Superior temporal gyrus (tissue), 1 donor: ENCODE results near the gene SSTR5.
"Not testable (repeated sequence)": the region's sequence is repeated elsewhere in the genome, so short reads cannot be mapped to it uniquely, and the experiment has no call there.

Experiments used
- DNase-seq: peaks from one replicate; pipeline ENCODE4 v3.0.0-alpha.2; 2016; ENCODE audit errors: extremely low spot score

Gene SSTR5

GRCh38 chr16:1072526-1073261 is at the start of gene SSTR5:
TSS of gene SSTR5 (plus strand) at chr16:1072747. CDS start at chr16:1078869, 6,122 bp downstream.
- no peak for DNase-seq

- DNase-seq = no peak
Observed at GRCh38 chr16:1024138-1024537, 48.4 kb upstream of the SSTR5 start.

GRCh38 chr16:1025183-1025809 is 47.3 kb upstream of the SSTR5 start:
- not testable (repeated sequence) for DNase-seq

GRCh38 chr16:1026057-1026783 is 46.3 kb upstream of the SSTR5 start:
- DNase-seq = peak; percentile 82

GRCh38 chr16:1026784-1027500 is 45.6 kb upstream of the SSTR5 start:
- DNase-seq = no peak

GRCh38 chr16:1027501-1027815 is 45.1 kb upstream of the SSTR5 start:
- peak; percentile 73 for DNase-seq

GRCh38 chr16:1028056-1028455 is 44.5 kb upstream of the SSTR5 start:
- DNase-seq = no peak

GRCh38 chr16:1028524-1029258 is 43.9 kb upstream of the SSTR5 start:
- DNase-seq = no peak

- DNase-seq = no peak
Observed at GRCh38 chr16:1029259-1029545, 43.3 kb upstream of the SSTR5 start.

GRCh38 chr16:1030473-1030901 is 42.1 kb upstream of the SSTR5 start:
- no peak for DNase-seq

- DNase-seq = no peak
Observed at GRCh38 chr16:1031666-1032065, 40.9 kb upstream of the SSTR5 start.

GRCh38 chr16:1032607-1033006 is 39.9 kb upstream of the SSTR5 start:
- no peak for DNase-seq

GRCh38 chr16:1033128-1033679 is 39.3 kb upstream of the SSTR5 start:
- no peak for DNase-seq

- DNase-seq = peak; percentile 78
Observed at GRCh38 chr16:1034230-1035065, 38.1 kb upstream of the SSTR5 start.

- DNase-seq = peak; percentile 73
Observed at GRCh38 chr16:1035066-1035415, 37.5 kb upstream of the SSTR5 start.

- DNase-seq = no peak
Observed at GRCh38 chr16:1036166-1036565, 36.4 kb upstream of the SSTR5 start.

- DNase-seq = no peak
Observed at GRCh38 chr16:1036726-1037393, 35.7 kb upstream of the SSTR5 start.

GRCh38 chr16:1037394-1038257 is 34.9 kb upstream of the SSTR5 start:
- no peak for DNase-seq

GRCh38 chr16:1038932-1039331 is 33.6 kb upstream of the SSTR5 start:
- no peak for DNase-seq
